Testis (tissue), 2 donors: ENCODE results near the gene GPR26.

Source experiments
- POLR2A ChIP-seq: fragments of 450-650 bp; IDR thresholded peaks from one replicate; pipeline ENCODE4 v1.6.1; 2017; ENCODE audit warnings: antibody characterized with exemption, mild to moderate bottlenecking, moderate library complexity
- TF ChIP-seq, protein P1 (sequence below), 3 experiments: fragments of 450-650 bp in 2 of 3; fragments of 200-600 bp in 1 of 3; sonication (generic) in 1 of 3; IDR thresholded peaks; one replicate each; pipeline ENCODE4 v1.5.1; 2016 to 2019; ENCODE audit warnings: antibody characterized with exemption in 3 of 3, mild to moderate bottlenecking in 2 of 3, moderate library complexity in 1 of 3

DNA sequence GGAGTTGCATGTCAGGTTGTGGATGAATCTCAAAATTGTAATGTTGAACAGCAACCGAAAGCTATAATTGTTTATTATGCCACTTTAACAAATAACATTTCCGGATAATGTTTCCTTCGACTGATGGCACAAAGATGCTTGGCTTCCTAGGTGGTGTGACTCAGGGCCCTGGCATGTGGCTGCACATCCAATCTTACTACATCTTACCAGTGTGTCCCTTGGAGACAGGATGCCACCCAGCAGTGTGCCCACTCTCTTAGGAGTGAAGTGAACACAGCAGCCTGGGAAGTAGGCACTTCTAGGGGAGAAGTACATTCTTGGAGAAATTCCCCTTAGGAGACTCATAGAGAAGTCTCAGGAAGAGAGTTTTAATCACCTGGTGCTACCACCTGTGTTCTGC is 33.0 kb upstream of the GPR26 start:
- no peak for TF ChIP-seq POLR2A
- TF ChIP-seq, protein P1, sequence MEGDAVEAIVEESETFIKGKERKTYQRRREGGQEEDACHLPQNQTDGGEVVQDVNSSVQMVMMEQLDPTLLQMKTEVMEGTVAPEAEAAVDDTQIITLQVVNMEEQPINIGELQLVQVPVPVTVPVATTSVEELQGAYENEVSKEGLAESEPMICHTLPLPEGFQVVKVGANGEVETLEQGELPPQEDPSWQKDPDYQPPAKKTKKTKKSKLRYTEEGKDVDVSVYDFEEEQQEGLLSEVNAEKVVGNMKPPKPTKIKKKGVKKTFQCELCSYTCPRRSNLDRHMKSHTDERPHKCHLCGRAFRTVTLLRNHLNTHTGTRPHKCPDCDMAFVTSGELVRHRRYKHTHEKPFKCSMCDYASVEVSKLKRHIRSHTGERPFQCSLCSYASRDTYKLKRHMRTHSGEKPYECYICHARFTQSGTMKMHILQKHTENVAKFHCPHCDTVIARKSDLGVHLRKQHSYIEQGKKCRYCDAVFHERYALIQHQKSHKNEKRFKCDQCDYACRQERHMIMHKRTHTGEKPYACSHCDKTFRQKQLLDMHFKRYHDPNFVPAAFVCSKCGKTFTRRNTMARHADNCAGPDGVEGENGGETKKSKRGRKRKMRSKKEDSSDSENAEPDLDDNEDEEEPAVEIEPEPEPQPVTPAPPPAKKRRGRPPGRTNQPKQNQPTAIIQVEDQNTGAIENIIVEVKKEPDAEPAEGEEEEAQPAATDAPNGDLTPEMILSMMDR (IDR thresholded peaks at IDR 0.05) = no peak
